ENCODE measurements around the gene SRPRB. TPM values are rescaled to one million over a fixed set of nuclear protein-coding genes. Genes with fewer than 3 reads are reported as not detected.

The SRPRB gene
- total RNA-seq, 1 donor from 2014 or later = 33.2 TPM

GRCh38 chr3:133868758-133869475 lies 63.3 kb downstream of the SRPRB start:
- DNase-seq = no peak

GRCh38 chr3:133869586-133869985 lies 64.0 kb downstream of the SRPRB start:
- DNase-seq = no peak

GRCh38 chr3:133870822-133871221 lies 65.2 kb downstream of the SRPRB start:
- no peak for DNase-seq

Other genes starting within 250 kb of the SRPRB start
- 90.2 TPM for gene CDV3, start 232.1 kb upstream of the SRPRB start, total RNA-seq
- gene TOPBP1, start 143.9 kb upstream of the SRPRB start, total RNA-seq = 39.6 TPM
- 43.0 TPM for gene TF, start 59.4 kb upstream of the SRPRB start, total RNA-seq
- gene RAB6B, start 90.1 kb downstream of the SRPRB start, total RNA-seq = 1.8 TPM
- 3.7 TPM for gene SLCO2A1, start 224.1 kb downstream of the SRPRB start, total RNA-seq

Measured in skin of body (tissue), 2 donors.